ENCODE data around the gene TRIP10. TPM values are rescaled to one million over a fixed set of nuclear protein-coding genes. Genes with fewer than 3 reads are reported as not detected.
"Not testable (repeated sequence)": the region's sequence is repeated elsewhere in the genome, so short reads cannot be mapped to it uniquely, and the experiment has no call there.

Gene TRIP10
- total RNA-seq, 2 experiments from 2014 or later: 10.1 to 10.7 TPM

DNA sequence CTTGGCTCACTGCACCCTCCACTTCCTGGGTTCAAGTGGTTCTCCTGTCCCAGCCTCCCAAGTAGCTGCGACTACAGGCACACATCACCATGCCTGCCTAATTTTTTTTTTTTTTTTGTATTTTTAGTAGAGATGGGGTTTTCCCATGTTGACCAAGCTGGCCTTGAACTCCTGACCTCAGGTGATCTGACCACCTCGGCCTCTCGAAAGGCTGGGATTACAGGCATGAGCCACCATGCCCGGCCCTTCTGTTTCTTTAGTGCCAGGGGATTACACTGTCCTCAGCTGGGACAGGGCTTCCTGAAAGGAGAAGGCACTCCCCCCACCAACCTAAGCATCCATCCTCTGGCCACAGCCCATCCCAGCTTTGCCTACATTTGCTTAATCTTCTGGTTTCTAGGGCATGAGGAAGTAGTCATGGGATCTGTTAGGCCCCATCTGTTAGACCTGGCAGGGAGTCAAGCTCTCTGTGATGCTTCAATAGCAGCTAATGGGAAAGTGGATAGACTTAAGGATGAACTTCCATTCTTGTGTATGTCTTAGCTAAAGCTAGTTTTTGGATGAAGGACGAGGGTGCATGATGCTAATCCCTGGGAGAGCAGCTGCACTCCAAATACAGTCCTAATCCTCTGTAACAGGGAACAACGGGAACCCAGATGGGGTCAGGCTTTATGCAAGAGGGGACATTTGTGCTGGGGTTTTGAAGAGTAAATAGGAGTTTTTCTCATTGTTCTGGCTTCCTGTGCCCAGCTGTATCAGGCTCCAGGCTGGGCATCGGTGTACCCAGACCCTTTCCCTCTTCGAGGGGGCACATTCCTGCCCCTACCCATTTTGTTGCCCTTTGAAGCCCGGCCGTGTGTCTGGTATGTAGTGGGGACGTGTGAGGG lies 35.6 kb downstream of the TRIP10 start:
- H3K27ac Mint-ChIP-seq: peak overlapping the region; percentile 58
- peak overlapping the region; percentile 63 for H3K4me3 Mint-ChIP-seq
- no peaks in the 10 kb centered on the region for H3K27me3 Mint-ChIP-seq
- no peak for DNase-seq
- peaks cover 45% of the 10 kb centered on the region for H3K4me1 Mint-ChIP-seq
- POLR2A ChIA-PET: interaction anchor here (1.3 to 6.8 kb wide), 2 partner anchors 26 to 39 kb away, joined by 3 to 88 read pairs; no protein-coding TSS in a partner anchor
- H3K36me3 Mint-ChIP-seq: peaks cover 42% of the 10 kb centered on the region
- H3K9me3 Mint-ChIP-seq: peaks cover 5% of the 10 kb centered on the region
- no peak for ATAC-seq (ENCODE audit: low read depth)

DNA sequence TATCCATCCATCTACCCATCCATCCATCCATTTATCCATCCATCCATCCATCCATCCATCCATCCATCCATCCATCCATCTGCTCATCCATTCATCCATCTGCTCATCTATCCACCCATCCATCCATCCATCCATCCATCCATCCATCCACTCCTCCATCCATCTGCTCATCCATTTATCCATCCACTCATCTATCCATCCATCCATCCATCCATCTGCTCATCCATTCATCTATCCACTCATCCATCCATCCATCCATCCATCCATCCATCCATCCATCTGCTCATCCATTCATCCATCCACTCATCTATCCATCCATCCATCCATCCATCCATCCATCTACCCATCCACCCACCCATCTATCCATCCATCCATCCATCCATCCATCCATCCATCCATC lies 36.6 kb downstream of the TRIP10 start:
- POLR2A ChIA-PET: interaction anchor here (6.8 kb wide), 1 partner anchor 25 kb away, joined by 88 read pairs; no protein-coding TSS in a partner anchor

DNA sequence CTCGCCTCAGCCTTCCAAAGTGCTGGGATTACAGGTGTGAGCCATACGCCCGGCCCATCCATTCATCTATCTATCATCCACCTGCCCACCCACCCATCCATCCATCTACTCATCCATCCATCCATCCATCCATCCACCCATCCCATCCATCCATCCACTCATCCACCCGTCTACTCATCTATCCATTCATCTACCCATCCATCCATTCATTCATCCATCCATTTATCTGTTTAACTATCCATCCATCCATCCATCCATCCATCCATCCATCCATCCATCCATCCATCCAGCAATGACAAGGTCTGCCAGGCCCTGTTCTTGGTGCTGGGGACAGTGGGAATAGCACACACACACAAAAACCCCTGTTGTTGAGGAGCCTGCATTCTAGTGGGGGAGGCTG lies 37.5 kb downstream of the TRIP10 start:
- ATAC-seq (ENCODE audit: low read depth) (no peak), DNase-seq (no peak)
- Mint-ChIP-seq H3K27me3 (no peaks in the 10 kb centered on the region), H3K4me3 (peak overlapping the region; percentile 35), H3K4me1 (peaks cover 47% of the 10 kb centered on the region), H3K9me3 (peaks cover 5% of the 10 kb centered on the region), H3K27ac (peak overlapping the region; percentile 59), H3K36me3 (peaks cover 54% of the 10 kb centered on the region)
- POLR2A ChIA-PET: no interaction called here

More for the DNA sequence above, 36.6 kb downstream of the TRIP10 start:
- Mint-ChIP-seq H3K36me3 (peaks cover 48% of the 10 kb centered on the region), H3K4me3 (peak overlapping the region; percentile 28), H3K4me1 (peaks cover 47% of the 10 kb centered on the region)
- H3K9me3 Mint-ChIP-seq; ATAC-seq (ENCODE audit: low read depth); H3K27me3 Mint-ChIP-seq; H3K27ac Mint-ChIP-seq; DNase-seq: not testable (repeated sequence)

DNA sequence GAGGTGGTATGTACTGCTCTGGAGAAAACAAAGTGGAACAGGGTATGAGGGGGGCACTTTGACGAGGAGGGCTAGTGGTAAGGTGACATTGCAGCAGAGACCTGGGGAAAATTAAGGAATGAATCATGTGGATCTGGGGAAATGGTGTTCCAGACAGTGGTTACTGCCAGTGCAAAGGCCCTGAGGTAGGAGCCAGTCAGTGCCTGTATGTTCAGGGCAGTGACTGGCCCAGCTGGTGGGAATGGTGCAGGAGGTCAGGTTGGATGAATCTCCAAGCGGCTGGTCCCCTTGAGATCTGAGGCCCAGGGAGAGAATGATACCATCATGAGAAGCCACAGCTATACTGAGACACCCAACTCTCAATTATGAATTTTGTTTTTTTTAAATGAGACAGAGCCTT lies 38.0 kb downstream of the TRIP10 start:
- Mint-ChIP-seq H3K4me1 (peaks cover 43% of the 10 kb centered on the region), H3K36me3 (peaks cover 54% of the 10 kb centered on the region), H3K27ac (peak overlapping the region; percentile 59), H3K27me3 (no peaks in the 10 kb centered on the region), H3K9me3 (peaks cover 5% of the 10 kb centered on the region), H3K4me3 (no peak overlapping the region)
- POLR2A ChIA-PET: no interaction called here
- ATAC-seq (ENCODE audit: low read depth): no peak
- DNase-seq: no peak

- H3K4me1 Mint-ChIP-seq: peaks cover 43% of the 10 kb centered on the region
- peak overlapping the region; percentile 78 for H3K27ac Mint-ChIP-seq
- ATAC-seq (ENCODE audit: low read depth) (peak; percentile 18), DNase-seq (no peak)
- H3K9me3 Mint-ChIP-seq: peaks cover 5% of the 10 kb centered on the region
- H3K27me3 Mint-ChIP-seq: no peaks in the 10 kb centered on the region
- H3K36me3 Mint-ChIP-seq: peaks cover 53% of the 10 kb centered on the region
- H3K4me3 Mint-ChIP-seq: peak overlapping the region; percentile 53
- POLR2A ChIA-PET: no interaction called here
Measured at GRCh38 chr19:6778386-6778785, 38.9 kb downstream of the TRIP10 start.

DNA sequence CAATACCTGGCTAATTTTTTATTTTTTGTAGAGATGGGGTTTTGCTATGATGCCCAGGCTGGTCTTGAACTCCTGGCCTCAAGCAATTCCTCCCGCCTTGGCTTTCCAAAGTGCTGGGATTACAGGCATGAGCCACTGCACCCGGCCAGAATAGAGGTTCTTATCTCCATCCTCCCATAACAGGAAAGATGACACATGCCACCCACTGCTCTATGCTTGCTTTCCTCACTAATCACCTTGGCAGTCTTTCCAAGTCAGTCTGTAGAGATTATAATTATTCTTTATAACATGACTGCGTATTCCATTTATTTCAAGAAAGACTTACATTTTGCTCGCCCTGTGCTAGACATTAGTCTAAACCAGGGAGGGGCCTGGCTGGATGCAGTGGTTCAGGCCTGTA lies 39.7 kb downstream of the TRIP10 start:
- H3K36me3 Mint-ChIP-seq: peaks cover 51% of the 10 kb centered on the region
- no peaks in the 10 kb centered on the region for H3K27me3 Mint-ChIP-seq
- peak overlapping the region; percentile 21 for H3K27ac Mint-ChIP-seq
- no peak for DNase-seq
- peaks cover 5% of the 10 kb centered on the region for H3K9me3 Mint-ChIP-seq
- peaks cover 46% of the 10 kb centered on the region for H3K4me1 Mint-ChIP-seq
- POLR2A ChIA-PET: no interaction called here
- H3K4me3 Mint-ChIP-seq: no peak overlapping the region
- ATAC-seq (ENCODE audit: low read depth): no peak

DNA sequence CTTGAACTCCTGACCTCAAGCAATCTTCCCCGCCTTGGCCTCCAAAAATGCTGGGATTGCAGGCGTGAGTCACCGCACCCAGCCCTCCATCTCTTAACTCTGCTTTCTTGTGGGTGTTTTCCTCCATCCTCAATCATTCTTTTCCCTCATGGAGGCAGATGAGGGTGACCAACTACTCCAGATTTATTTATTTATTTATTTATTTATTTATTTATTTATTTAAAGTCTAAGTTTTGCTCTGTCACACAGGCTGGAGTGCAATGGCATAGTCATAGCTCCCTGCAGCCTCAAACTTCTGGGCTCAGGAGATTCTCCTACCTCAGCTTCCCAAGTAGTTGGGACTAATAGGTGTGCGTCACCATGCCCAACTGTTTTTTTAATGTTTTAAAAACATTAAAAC lies 47.9 kb downstream of the TRIP10 start:
- Mint-ChIP-seq H3K27me3 (no peaks in the 10 kb centered on the region), H3K9me3 (peaks cover 1% of the 10 kb centered on the region), H3K27ac (no peak overlapping the region), H3K4me1 (peaks cover 34% of the 10 kb centered on the region), H3K36me3 (peaks cover 55% of the 10 kb centered on the region), H3K4me3 (no peak overlapping the region)
- ATAC-seq (ENCODE audit: low read depth) (no peak), DNase-seq (no peak)
- POLR2A ChIA-PET: interaction anchor here (1.3 kb wide), 1 partner anchor 14 kb away, joined by 4 read pairs; no protein-coding TSS in a partner anchor

GRCh38 chr19:6788896-6789295 lies 49.4 kb downstream of the TRIP10 start:
- POLR2A ChIA-PET: interaction anchor here (1.2 kb wide), 1 partner anchor 9 kb away, joined by 3 read pairs; no protein-coding TSS in a partner anchor
- no peak for ATAC-seq (ENCODE audit: low read depth)
- Mint-ChIP-seq H3K4me1 (peaks cover 43% of the 10 kb centered on the region), H3K4me3 (no peak overlapping the region), H3K27me3 (no peaks in the 10 kb centered on the region), H3K9me3 (peaks cover 1% of the 10 kb centered on the region), H3K27ac (no peak overlapping the region), H3K36me3 (peaks cover 64% of the 10 kb centered on the region)
- no peak for DNase-seq

GRCh38 chr19:6790194-6791128 lies 51.0 kb downstream of the TRIP10 start:
- H3K36me3 Mint-ChIP-seq: peaks cover 65% of the 10 kb centered on the region
- POLR2A ChIA-PET: interaction anchor here (1.3 to 2.3 kb wide), 3 partner anchors 10 to 18 kb away, joined by 3 to 11 read pairs (median 10); partner anchors contain the start of gene VAV1

DNA sequence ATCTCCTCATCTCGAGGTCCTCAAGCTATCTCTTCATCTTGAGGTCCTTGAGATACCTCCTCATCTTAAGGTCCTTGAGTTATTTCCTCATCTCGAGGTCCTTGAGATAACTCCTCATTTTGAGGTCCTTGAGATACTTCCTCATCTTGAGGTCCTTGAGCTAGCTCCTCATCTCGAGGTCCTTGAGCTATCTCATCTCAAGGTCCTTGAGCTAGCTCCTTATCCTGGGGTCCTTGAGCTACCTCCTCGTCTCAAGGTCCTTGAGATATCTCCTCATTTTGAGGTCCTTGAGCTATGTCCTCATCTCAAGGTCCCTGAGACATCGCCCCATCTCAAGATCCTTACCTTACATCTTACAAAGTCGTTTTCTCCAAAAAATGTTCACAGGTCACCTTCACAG lies 51.8 kb downstream of the TRIP10 start:
- peaks cover 4% of the 10 kb centered on the region for H3K9me3 Mint-ChIP-seq
- no peaks in the 10 kb centered on the region for H3K27me3 Mint-ChIP-seq
- ATAC-seq (ENCODE audit: low read depth): no peak
- H3K27ac Mint-ChIP-seq: no peak overlapping the region
- H3K4me1 Mint-ChIP-seq: peaks cover 51% of the 10 kb centered on the region
- H3K4me3 Mint-ChIP-seq: no peak overlapping the region
- no peak for DNase-seq
- peaks cover 65% of the 10 kb centered on the region for H3K36me3 Mint-ChIP-seq
- POLR2A ChIA-PET: interaction anchor here (0.9 to 2.3 kb wide), 3 partner anchors 9 to 310 kb away, joined by 3 to 11 read pairs (median 10); partner anchors contain the start of genes DENND1C and VAV1

More at GRCh38 chr19:6790194-6791128, 51.0 kb downstream of the TRIP10 start:
- Mint-ChIP-seq H3K27ac (no peak overlapping the region), H3K9me3 (peaks cover 4% of the 10 kb centered on the region), H3K27me3 (no peaks in the 10 kb centered on the region), H3K4me1 (peaks cover 48% of the 10 kb centered on the region), H3K4me3 (no peak overlapping the region)
- DNase-seq (no peak), ATAC-seq (ENCODE audit: low read depth) (no peak)

DNA sequence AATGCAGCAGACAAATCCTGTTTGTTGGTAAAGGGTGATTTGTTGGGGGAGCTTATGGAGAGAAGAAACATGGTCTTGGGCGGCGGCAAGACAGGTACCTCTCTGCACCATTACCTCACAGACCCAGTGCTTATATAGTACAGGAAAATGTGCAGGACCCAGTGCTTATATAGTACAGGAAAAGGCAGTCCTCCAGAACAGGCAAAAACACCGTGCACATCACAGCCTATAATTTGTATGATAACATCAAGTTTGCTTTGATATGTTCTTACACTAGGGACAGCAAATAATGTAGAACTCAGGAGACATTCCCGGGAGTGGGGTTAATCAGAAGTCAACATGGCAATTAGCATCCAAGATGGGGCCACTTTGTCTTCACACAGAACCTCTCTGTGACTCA lies 53.9 kb downstream of the TRIP10 start:
- H3K9me3 Mint-ChIP-seq: peaks cover 4% of the 10 kb centered on the region
- ATAC-seq (ENCODE audit: low read depth) (no peak), DNase-seq (no peak)
- no peak overlapping the region for H3K4me3 Mint-ChIP-seq
- POLR2A ChIA-PET: no interaction called here
- peaks cover 66% of the 10 kb centered on the region for H3K36me3 Mint-ChIP-seq
- H3K27ac Mint-ChIP-seq: no peak overlapping the region
- H3K27me3 Mint-ChIP-seq: no peaks in the 10 kb centered on the region
- H3K4me1 Mint-ChIP-seq: peaks cover 59% of the 10 kb centered on the region

- H3K27me3 Mint-ChIP-seq: no peaks in the 10 kb centered on the region
- peaks cover 4% of the 10 kb centered on the region for H3K9me3 Mint-ChIP-seq
- no peak for DNase-seq
- no peak overlapping the region for H3K27ac Mint-ChIP-seq
- peaks cover 56% of the 10 kb centered on the region for H3K4me1 Mint-ChIP-seq
- H3K4me3 Mint-ChIP-seq: no peak overlapping the region
- H3K36me3 Mint-ChIP-seq: peaks cover 63% of the 10 kb centered on the region
- no peak for ATAC-seq (ENCODE audit: low read depth)
- POLR2A ChIA-PET: no interaction called here
Measured at GRCh38 chr19:6793973-6794372, 54.5 kb downstream of the TRIP10 start.

Measured in activated naive CD8-positive, alpha-beta T cell treated with anti-CD3 and anti-CD28 coated beads, Interleukin-2, amount 10 ng/mL, durations not matched to agents 7 days and 5 days (primary cell).